H1 (cell line): ENCODE data around the gene VNN1. TPM values are rescaled to one million over a fixed set of nuclear protein-coding genes. Genes with fewer than 3 reads are reported as not detected.

Experiments
- polyA plus RNA-seq, 7 experiments: library from polyadenylated mRNA; depleted of rRNA in 3 of 7; stranded (reverse) in 5 of 7; unstranded in 2 of 7; fragments of >200 nt in 5 of 7; fragments of 200-250 nt in 2 of 7; gene quantifications; 1 replicate in 5 of 7; 2 replicates in 1 of 7; 4 replicates in 1 of 7; pipeline versions ENCODE4 v1.2.1 to v1.2.3, GENCODE V29; 2011 to 2013; ENCODE audit warnings: missing spikeins in 2 of 7, mixed read lengths in 2 of 7
- total RNA-seq: library from RNA; stranded (reverse); fragmentation: NEBNext Ultra II Directional; extraction: Animal tissue kit (Norgen Biotek cat#: 25700); gene quantifications from 2 replicates; pipeline ENCODE4 v1.2.1, GENCODE V29; 2021
- TF ChIP-seq, protein P1 (sequence below): IDR thresholded peaks from 2 replicates; pipeline ENCODE4 v1.6.1; 2011; ENCODE audit warnings: low read depth, mild to moderate bottlenecking, low read length; ENCODE audit not compliant: insufficient read depth

The VNN1 gene
- total and polyA plus RNA-seq, 2 of the 8 experiments (the other 6 are each of a cell fraction or from before 2014, with no cell fraction given) = not detected

DNA sequence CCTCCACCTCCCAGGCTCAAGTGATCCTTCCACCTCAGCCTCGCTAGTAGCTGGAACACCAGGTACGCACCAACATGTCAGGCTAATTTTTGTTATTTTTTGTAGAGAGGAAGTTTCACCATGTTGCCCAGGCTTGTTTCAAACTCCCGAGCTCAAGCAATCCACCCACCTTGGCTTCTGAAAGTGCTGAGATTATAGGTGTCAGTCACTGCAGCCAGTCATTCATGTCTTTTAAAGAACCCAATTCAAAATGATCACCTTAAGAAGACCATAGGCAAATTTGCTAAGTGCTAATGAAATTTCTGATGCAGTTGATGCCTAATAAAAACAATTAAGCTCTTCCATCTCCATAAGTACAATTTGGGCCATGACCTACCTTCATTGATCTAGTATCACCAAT, 46.4 kb upstream of the VNN1 start (continued):
- TF ChIP-seq, protein P1, sequence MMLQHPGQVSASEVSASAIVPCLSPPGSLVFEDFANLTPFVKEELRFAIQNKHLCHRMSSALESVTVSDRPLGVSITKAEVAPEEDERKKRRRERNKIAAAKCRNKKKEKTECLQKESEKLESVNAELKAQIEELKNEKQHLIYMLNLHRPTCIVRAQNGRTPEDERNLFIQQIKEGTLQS = no peak
- TF ChIP-seq, all 59 proteins: peak for 0
